H1 (cell line): ENCODE measurements around the gene RDH5.

Experiments
- CREB1 ChIP-seq: IDR thresholded peaks from 2 replicates; pipeline ENCODE4 v1.6.1; 2012; ENCODE audit warnings: inconsistent platforms
- CTCF ChIP-seq, 3 experiments: IDR thresholded peaks; 1 replicate in 2 of 3; 2 replicates in 1 of 3; pipeline versions ENCODE4 v1.5.1 to v1.6.1; 2011; ENCODE audit warnings: low read length in 3 of 3, mild to moderate bottlenecking in 3 of 3, inconsistent platforms in 2 of 3, low read depth in 1 of 3, moderate library complexity in 1 of 3; ENCODE audit not compliant: insufficient read depth in 1 of 3; ENCODE audit errors: control extremely low read depth in 1 of 3
- HDAC6 ChIP-seq: IDR thresholded peaks from one replicate; pipeline ENCODE4 v1.7.1; 2012; ENCODE audit warnings: low read depth, mild to moderate bottlenecking, inconsistent platforms, low read length, moderate library complexity
- POLR2A ChIP-seq, 2 experiments: IDR thresholded peaks; 1 replicate in 1 of 2; 2 replicates in 1 of 2; pipeline ENCODE4 v1.6.1; 2011; ENCODE audit warnings: low read depth in 2 of 2, low read length in 2 of 2, mild to moderate bottlenecking in 2 of 2; ENCODE audit errors: control extremely low read depth in 1 of 2
- POLR2AphosphoS5 ChIP-seq: IDR thresholded peaks from 2 replicates; pipeline ENCODE4 v1.6.1; 2011; ENCODE audit warnings: low read depth, low read length
- RAD21 ChIP-seq, 2 experiments: IDR thresholded peaks in 1 of 2; conservative IDR thresholded peaks in 1 of 2; 2 replicates each; pipeline ENCODE4 v1.6.1; 2011; ENCODE audit warnings: low read depth in 2 of 2, low read length in 2 of 2, improper control_type of control experiment in 1 of 2, inconsistent platforms in 1 of 2, mild to moderate bottlenecking in 1 of 2, moderate library complexity in 1 of 2
- TEAD4 ChIP-seq: IDR thresholded peaks from 2 replicates; pipeline ENCODE4 v1.6.1; 2012; ENCODE audit warnings: low read depth, low read length, inconsistent platforms, mixed read lengths
- YY1 ChIP-seq: IDR thresholded peaks from 2 replicates; pipeline ENCODE4 v1.6.1; 2011; ENCODE audit warnings: low read depth, mild to moderate bottlenecking, low read length

- TF ChIP-seq POLR2A (IDR thresholded peaks at IDR 0.05; ENCODE audit: control extremely low read depth in 1 of 2, low read depth in 2 of 2, low read length in 2 of 2): no peak
- no peak for TF ChIP-seq CTCF (IDR thresholded peaks at IDR 0.05; ENCODE audit: control extremely low read depth in 1 of 3, insufficient read depth in 1 of 3, low read depth in 1 of 3, low read length in 3 of 3)
- TF ChIP-seq YY1: no peak
- no peak for TF ChIP-seq TEAD4
- TF ChIP-seq CREB1: no peak
- TF ChIP-seq POLR2AphosphoS5: no peak
- TF ChIP-seq RAD21 (IDR thresholded peaks at IDR 0.05 in 1 of 2, conservative IDR thresholded peaks at IDR 0.05 in 1 of 2; ENCODE audit: low read depth in 2 of 2, low read length in 2 of 2): no peak
- no peak for TF ChIP-seq HDAC6
These were observed 15.9 kb downstream of the RDH5 start for GRCh38 chr12:55736076-55736475.
